Endothelial cell of umbilical vein (primary cell): ENCODE results near the gene TOM1. TPM values are rescaled to one million over a fixed set of nuclear protein-coding genes. Genes with fewer than 3 reads are reported as not detected.
A peak's percentile ranks its signal among the peaks of the same experiment; 100 is the strongest.

Source experiments
- BruUV-seq: library from RNA; stranded (reverse); fragments of 400-500 nt; replicated peaks from 2 replicates; lab custom pipeline; 2021; lab: Mats Ljungman, UMichigan
- CTCF ChIA-PET: fragments of 300-600, 350-600 bp; sonication (Branson Sonifier 250); formaldehyde crosslinking; loops from one replicate; lab custom pipeline; 2021; ENCODE audit warnings: antibody characterized with exemption, inconsistent platforms; lab: Charles Lee
- POLR2A ChIA-PET: fragments of 300-600, 350-600 bp; sonication (Branson Sonifier 250); formaldehyde crosslinking; loops from one replicate; lab custom pipeline; 2021; ENCODE audit warnings: antibody characterized with exemption, inconsistent platforms; lab: Charles Lee
- DNase-seq: peaks from one replicate; pipeline ENCODE4 v3.0.0-alpha.2; 2011; ENCODE audit warnings: low read depth, low spot score
- FAIRE-seq: peaks from 2 replicates; lab custom pipeline; 2011; peaks lifted over from hg19 to GRCh38; lab: Jason Lieb, UNC
- H2AFZ ChIP-seq: 2 replicates; pipeline ENCODE4 v1.6.0; 2012; ENCODE audit warnings: low read depth, low read length, control low read depth, inconsistent platforms
- H3K27ac ChIP-seq: 2 replicates; pipeline ENCODE4 v1.5.1; 2011; ENCODE audit warnings: low read depth, mild to moderate bottlenecking, control low read depth, low read length, moderate library complexity; ENCODE audit not compliant: insufficient read depth
- H3K27me3 ChIP-seq, 2 experiments: 2 replicates each; pipeline versions ENCODE4 v1.6.0 to v1.6.1; 2011; ENCODE audit warnings: low read length in 2 of 2, mixed read lengths in 1 of 2; ENCODE audit not compliant: control insufficient read depth in 2 of 2, insufficient read depth in 2 of 2
- H3K36me3 ChIP-seq, 2 experiments: 2 replicates in 1 of 2; 3 replicates in 1 of 2; pipeline ENCODE4 v1.5.1; 2011; ENCODE audit warnings: low read length in 2 of 2, mild to moderate bottlenecking in 1 of 2, moderate library complexity in 1 of 2; ENCODE audit not compliant: control insufficient read depth in 2 of 2, insufficient read depth in 2 of 2; ENCODE audit errors: extremely low read depth in 1 of 2
- H3K4me1 ChIP-seq: 3 replicates; pipeline ENCODE4 v1.5.1; 2011; ENCODE audit warnings: mild to moderate bottlenecking, low read length; ENCODE audit not compliant: control insufficient read depth, insufficient read depth; ENCODE audit errors: extremely low read depth
- H3K4me2 ChIP-seq: 2 replicates; pipeline ENCODE4 v1.6.1; 2011; ENCODE audit warnings: low read length, control low read depth, mixed read lengths; ENCODE audit not compliant: insufficient read depth
- H3K4me3 ChIP-seq, 3 experiments: fragments of 200-600 bp in 1 of 3; sonication (generic), shearing (Covaris generic) in 1 of 3; replicated peaks in 1 of 3; 2 replicates each; pipeline ENCODE4 v1.5.1; 2011 to 2016; ENCODE audit warnings: control low read depth in 3 of 3, low read length in 3 of 3, mild to moderate bottlenecking in 2 of 3, inconsistent platforms in 1 of 3, low read depth in 1 of 3, moderate library complexity in 1 of 3; ENCODE audit not compliant: insufficient read depth in 1 of 3
- H3K79me2 ChIP-seq: 2 replicates; pipeline ENCODE4 v1.6.0; 2012; ENCODE audit warnings: low read length, inconsistent platforms; ENCODE audit not compliant: control insufficient read depth, insufficient read depth
- H3K9ac ChIP-seq: replicated peaks from 2 replicates; pipeline ENCODE3; 2011; ENCODE audit warnings: low read length, control low read depth; ENCODE audit not compliant: insufficient read depth; ENCODE audit errors: extremely low read depth
- H3K9me1 ChIP-seq: replicated peaks from 3 replicates; pipeline ENCODE4 v1.6.0; 2011; ENCODE audit warnings: mild to moderate bottlenecking, low read length; ENCODE audit not compliant: control insufficient read depth, insufficient read depth; ENCODE audit errors: extremely low read depth
- H3K9me3 ChIP-seq: replicated peaks from 2 replicates; pipeline ENCODE4 v1.5.1; 2012; ENCODE audit warnings: low read length, inconsistent platforms; ENCODE audit not compliant: control insufficient read depth, insufficient read depth
- H4K20me1 ChIP-seq: replicated peaks from 2 replicates; pipeline ENCODE3; 2011; ENCODE audit warnings: mild to moderate bottlenecking, low read length; ENCODE audit not compliant: control insufficient read depth, insufficient read depth; ENCODE audit errors: extremely low read depth
- EZH2 ChIP-seq: IDR thresholded peaks from 2 replicates; pipeline ENCODE4 v1.6.1; 2012; ENCODE audit warnings: borderline replicate concordance, low read depth, mild to moderate bottlenecking, moderate library complexity, low read length, inconsistent platforms; ENCODE audit not compliant: severe bottlenecking
- FOS ChIP-seq: IDR thresholded peaks from 2 replicates; pipeline ENCODE4 v1.6.1; 2011; ENCODE audit warnings: mild to moderate bottlenecking, low read length, moderate library complexity, borderline replicate concordance; ENCODE audit not compliant: insufficient read depth
- GATA2 ChIP-seq: IDR thresholded peaks from 2 replicates; pipeline ENCODE4 v1.7.0; 2011; ENCODE audit warnings: low read depth, mild to moderate bottlenecking, moderate library complexity, mixed read lengths, low read length; ENCODE audit not compliant: insufficient read length, insufficient read depth
- JUN ChIP-seq: IDR thresholded peaks from 2 replicates; pipeline ENCODE4 v1.6.1; 2011; ENCODE audit warnings: borderline replicate concordance, low read depth; ENCODE audit not compliant: insufficient read length, insufficient read depth
- MAX ChIP-seq: IDR thresholded peaks from 2 replicates; pipeline ENCODE4 v1.6.1; 2011; ENCODE audit not compliant: insufficient read depth, insufficient read length
- MYC ChIP-seq: IDR thresholded peaks from one replicate; pipeline ENCODE4 v1.6.1; 2011; ENCODE audit warnings: mild to moderate bottlenecking, low read depth, low read length
- POLR2AphosphoS5 ChIP-seq: IDR thresholded peaks from 2 replicates; pipeline ENCODE4 v1.6.1; 2012; ENCODE audit warnings: low read depth, mild to moderate bottlenecking, control low read depth, low read length, moderate library complexity; ENCODE audit not compliant: insufficient read depth
- dilution Hi-C: fragments of 300-500 bp; cut with MboI; formaldehyde crosslinking; loops from one replicate; pipeline ENCODE4 v1.15.0; 2019; ENCODE audit warnings: low sequenced_read_pairs; ENCODE audit not compliant: extremely low pct_ligation_motif_present
- intact Hi-C: fragments of 100-400 bp; cut with micrococcal nuclease; formaldehyde crosslinking; loops from one replicate; pipeline ENCODE4 v1.10.0; 2022
- polyA plus RNA-seq, 4 experiments: library from polyadenylated mRNA; depleted of rRNA in 3 of 4; stranded (reverse) in 3 of 4; unstranded in 1 of 4; fragments of >200 nt; gene quantifications; 2 replicates each; pipeline versions ENCODE4 v1.2.1 to v1.2.3, GENCODE V29; 2011 to 2012; ENCODE audit warnings: missing spikeins in 1 of 4
- total RNA-seq: library from RNA; stranded (reverse); gene quantifications from 2 replicates; pipeline ENCODE4 v1.2.3, GENCODE V29; 2021
- TF ChIP-seq, protein P1 (sequence below), 2 donors: IDR thresholded peaks; 1 replicate in 1 of 2; 2 replicates in 1 of 2; pipeline ENCODE4 v1.5.1; 2011; ENCODE audit warnings: low read length in 2 of 2, mild to moderate bottlenecking in 2 of 2, moderate library complexity in 2 of 2, control low read depth in 1 of 2, inconsistent platforms in 1 of 2, low read depth in 1 of 2; ENCODE audit not compliant: insufficient read depth in 1 of 2; ENCODE audit errors: extremely low read depth in 1 of 2

TOM1 gene
- total and polyA plus RNA-seq, 2 donors (not counting 3 experiments of a cell fraction or from before 2014, with no cell fraction given), result 36.4 to 74.4 TPM

DNA sequence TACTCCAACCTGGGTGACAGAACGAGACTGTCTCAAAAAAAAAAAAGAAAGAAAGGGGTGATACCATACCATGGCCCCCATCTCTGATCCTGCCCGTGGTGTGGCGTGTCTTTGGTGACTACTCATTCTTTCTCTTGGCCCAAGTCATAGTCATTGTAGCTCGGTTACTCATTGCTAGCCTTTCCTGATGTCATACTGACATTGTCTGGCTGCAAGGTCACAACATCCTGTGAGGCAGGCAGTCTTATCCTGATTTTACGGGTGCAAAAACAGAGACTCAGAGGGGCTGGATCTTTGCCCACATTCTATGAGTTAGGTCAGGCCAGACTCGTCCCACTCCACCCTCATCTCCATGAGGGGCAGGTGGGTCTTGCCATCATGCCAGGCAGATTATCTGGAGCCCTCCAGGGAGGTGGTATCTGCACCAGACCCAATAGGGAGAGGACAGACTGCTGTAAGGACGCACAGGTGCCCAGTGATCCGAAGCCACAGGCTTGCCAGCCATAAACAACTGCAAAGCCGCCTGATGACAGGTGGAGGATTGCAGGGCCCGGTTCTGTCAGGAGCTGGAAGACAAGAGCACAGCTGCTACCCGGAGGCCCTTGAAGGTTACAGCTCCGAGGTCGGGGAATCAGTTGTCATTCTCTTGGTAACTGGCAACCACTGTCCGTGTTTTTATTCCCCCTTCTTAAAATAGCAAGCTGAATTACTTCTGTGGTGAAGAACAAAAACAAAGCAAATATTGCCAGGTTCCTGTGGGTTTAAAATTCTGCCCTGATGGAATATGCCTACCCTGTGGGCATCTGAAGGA, 13.8 kb downstream of the TOM1 start:
- H3K9me3 ChIP-seq, result no peaks in the 10 kb centered on the region
- ChIA-PET CTCF (interaction anchor here (1.1 to 3.1 kb wide), 2 partner anchors 15 to 25 kb away, joined by 3 to 17 read pairs; no protein-coding TSS in a partner anchor), POLR2A (interaction anchor here (1.5 kb wide), 1 partner anchor 17 kb away, joined by 5 read pairs; no protein-coding TSS in a partner anchor)
- peak overlapping the region; percentile 80 for H3K9ac ChIP-seq
- H3K4me1 ChIP-seq, result peaks cover 37% of the 10 kb centered on the region
- H2AFZ ChIP-seq, result no peak overlapping the region
- peak overlapping the region; percentile 42 for H3K4me2 ChIP-seq
- dilution Hi-C loops (no loop called here), intact Hi-C loops (loop anchor here (1.0 kb wide), 2 partner anchors 13 to 17 kb away; no protein-coding TSS in a partner anchor)
- no peaks in the 10 kb centered on the region for H3K27me3 ChIP-seq
- no peaks in the 10 kb centered on the region for H3K9me1 ChIP-seq
- TF ChIP-seq JUN, result peak; percentile 93
- TF ChIP-seq POLR2AphosphoS5, result peak; percentile 77
- TF ChIP-seq FOS, result peak; percentile 88
- TF ChIP-seq EZH2, result no peak
- no peak for TF ChIP-seq MAX
- TF ChIP-seq GATA2, result peak; percentile 40
- no peak for TF ChIP-seq MYC
- TF ChIP-seq, protein P1, sequence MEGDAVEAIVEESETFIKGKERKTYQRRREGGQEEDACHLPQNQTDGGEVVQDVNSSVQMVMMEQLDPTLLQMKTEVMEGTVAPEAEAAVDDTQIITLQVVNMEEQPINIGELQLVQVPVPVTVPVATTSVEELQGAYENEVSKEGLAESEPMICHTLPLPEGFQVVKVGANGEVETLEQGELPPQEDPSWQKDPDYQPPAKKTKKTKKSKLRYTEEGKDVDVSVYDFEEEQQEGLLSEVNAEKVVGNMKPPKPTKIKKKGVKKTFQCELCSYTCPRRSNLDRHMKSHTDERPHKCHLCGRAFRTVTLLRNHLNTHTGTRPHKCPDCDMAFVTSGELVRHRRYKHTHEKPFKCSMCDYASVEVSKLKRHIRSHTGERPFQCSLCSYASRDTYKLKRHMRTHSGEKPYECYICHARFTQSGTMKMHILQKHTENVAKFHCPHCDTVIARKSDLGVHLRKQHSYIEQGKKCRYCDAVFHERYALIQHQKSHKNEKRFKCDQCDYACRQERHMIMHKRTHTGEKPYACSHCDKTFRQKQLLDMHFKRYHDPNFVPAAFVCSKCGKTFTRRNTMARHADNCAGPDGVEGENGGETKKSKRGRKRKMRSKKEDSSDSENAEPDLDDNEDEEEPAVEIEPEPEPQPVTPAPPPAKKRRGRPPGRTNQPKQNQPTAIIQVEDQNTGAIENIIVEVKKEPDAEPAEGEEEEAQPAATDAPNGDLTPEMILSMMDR (IDR thresholded peaks at IDR 0.05; ENCODE audit: extremely low read depth in 1 of 2, insufficient read depth in 1 of 2, low read depth in 1 of 2, low read length in 2 of 2), result no peak
- H3K4me3 ChIP-seq, result no peak overlapping the region
- TSS peak; percentile 79 for BruUV-seq
- peak overlapping the region; percentile 98 for H3K27ac ChIP-seq
- peaks cover 15% of the 10 kb centered on the region for H3K79me2 ChIP-seq
- FAIRE-seq (peak; percentile 99), DNase-seq (peak; percentile 93)
- peaks cover 4 to 10% of the 10 kb centered on the region in 2 experiments for H3K36me3 ChIP-seq
- no peaks in the 10 kb centered on the region for H4K20me1 ChIP-seq
